ENCODE results near the gene ASCC2.

Gene ASCC2

DNA sequence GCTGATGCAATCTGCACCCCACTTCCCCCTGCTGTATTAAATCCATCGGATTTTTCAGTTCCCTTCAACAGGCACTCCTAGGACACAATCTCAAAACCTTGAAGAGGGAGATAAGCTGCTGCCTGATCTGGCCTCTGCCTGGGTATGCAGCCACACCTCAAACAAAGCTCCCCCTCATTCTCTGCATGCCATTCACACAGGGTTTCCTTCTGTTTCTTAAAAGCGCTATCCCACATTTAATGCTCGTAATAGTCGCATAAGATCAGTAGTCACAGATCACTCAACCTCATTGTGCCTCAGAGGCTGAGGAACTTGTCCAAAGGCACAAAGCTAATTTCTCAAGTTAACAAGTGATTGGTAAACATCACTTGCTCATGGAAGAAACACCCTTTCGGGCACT is 36.9 kb downstream of the ASCC2 start:
- DNase-seq (ENCODE audit: low read depth) = no peak
- no peak for TF ChIP-seq CTCF (conservative IDR thresholded peaks at IDR 0.05; ENCODE audit: low read length)
- H3K4me3 ChIP-seq (ENCODE audit: low read length) = no peak overlapping the region

DNA sequence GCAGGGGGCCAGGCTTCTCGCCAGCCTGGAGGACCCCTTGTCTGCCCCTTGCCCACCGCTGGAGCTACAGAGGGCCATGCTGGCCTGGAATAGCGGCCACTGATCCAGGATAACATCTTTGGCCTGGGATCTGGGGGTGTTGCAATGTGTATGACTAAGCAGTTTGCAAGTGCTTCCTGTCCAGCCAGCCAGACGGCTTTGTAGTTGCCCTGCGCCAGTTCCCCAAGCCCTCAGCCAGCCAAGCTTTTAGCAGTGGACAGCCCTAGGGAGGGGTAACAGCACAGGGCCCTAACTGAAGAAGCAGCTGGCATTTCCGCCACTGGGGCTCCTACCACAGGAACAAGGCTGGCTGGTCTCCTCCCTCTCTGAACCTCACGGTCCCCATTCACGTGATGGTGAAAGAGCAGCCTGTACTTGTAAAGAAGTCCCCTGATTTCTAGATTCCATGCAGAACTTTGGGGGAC is 38.8 kb downstream of the ASCC2 start:
- peak overlapping the region; percentile 36 for H3K4me3 ChIP-seq (ENCODE audit: low read length)
- DNase-seq (ENCODE audit: low read depth) = peak; percentile 99
- TF ChIP-seq CTCF (conservative IDR thresholded peaks at IDR 0.05; ENCODE audit: low read length) = peak; percentile 44

GRCh38 chr22:29798801-29799200 is 39.3 kb downstream of the ASCC2 start:
- no peak for TF ChIP-seq CTCF (conservative IDR thresholded peaks at IDR 0.05; ENCODE audit: low read length)
- peak overlapping the region; percentile 36 for H3K4me3 ChIP-seq (ENCODE audit: low read length)
- DNase-seq (ENCODE audit: low read depth) = no peak

- peak; percentile 20 for DNase-seq (ENCODE audit: low read depth)
- H3K4me3 ChIP-seq (ENCODE audit: low read length) = no peak overlapping the region
- TF ChIP-seq CTCF (conservative IDR thresholded peaks at IDR 0.05; ENCODE audit: low read length) = no peak
Observed at GRCh38 chr22:29798318-29798717, 39.8 kb downstream of the ASCC2 start.

- H3K4me3 ChIP-seq (ENCODE audit: low read length) = no peak overlapping the region
- TF ChIP-seq CTCF (conservative IDR thresholded peaks at IDR 0.05; ENCODE audit: low read length) = no peak
- no peak for DNase-seq (ENCODE audit: low read depth)
Observed at GRCh38 chr22:29797351-29797750, 40.7 kb downstream of the ASCC2 start.

GRCh38 chr22:29795663-29796062 is 42.4 kb downstream of the ASCC2 start:
- no peak for DNase-seq (ENCODE audit: low read depth)
- no peak overlapping the region for H3K4me3 ChIP-seq (ENCODE audit: low read length)
- TF ChIP-seq CTCF (conservative IDR thresholded peaks at IDR 0.05; ENCODE audit: low read length) = no peak

DNA sequence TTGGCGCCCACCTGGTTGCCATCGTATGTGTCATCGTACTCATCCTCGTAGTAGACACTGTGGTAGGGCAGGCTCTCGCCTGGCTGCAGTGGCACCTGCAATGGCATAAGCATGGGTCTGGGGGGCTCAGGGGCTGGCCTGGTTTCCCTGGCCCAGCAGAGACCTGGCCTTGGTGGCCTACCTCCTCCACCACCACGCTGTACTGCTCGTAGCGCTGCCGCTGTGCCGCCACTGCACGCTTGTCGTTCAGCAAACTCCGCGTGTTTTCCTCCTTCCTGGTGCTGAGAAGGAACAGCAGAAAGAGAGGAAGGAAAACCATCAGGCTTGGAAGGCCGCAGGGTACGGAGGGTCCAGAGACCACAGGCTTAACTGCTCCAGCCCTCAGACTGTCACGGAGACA is 44.7 kb downstream of the ASCC2 start:
- no peak for DNase-seq (ENCODE audit: low read depth)
- no peak for TF ChIP-seq CTCF (conservative IDR thresholded peaks at IDR 0.05; ENCODE audit: low read length)
- no peak overlapping the region for H3K4me3 ChIP-seq (ENCODE audit: low read length)

Measured in AG10803 (cell line).